CD1c-positive myeloid dendritic cell (primary cell): Measurements from ENCODE around the gene ELOF1.
"Not testable (repeated sequence)": the region's sequence is repeated elsewhere in the genome, so short reads cannot be mapped to it uniquely, and the experiment has no call there.

Experiments
- DNase-seq: peaks from one replicate; pipeline ENCODE4 v3.0.0-alpha.2; 2016; ENCODE audit errors: extremely low spot score

The ELOF1 gene

DNA sequence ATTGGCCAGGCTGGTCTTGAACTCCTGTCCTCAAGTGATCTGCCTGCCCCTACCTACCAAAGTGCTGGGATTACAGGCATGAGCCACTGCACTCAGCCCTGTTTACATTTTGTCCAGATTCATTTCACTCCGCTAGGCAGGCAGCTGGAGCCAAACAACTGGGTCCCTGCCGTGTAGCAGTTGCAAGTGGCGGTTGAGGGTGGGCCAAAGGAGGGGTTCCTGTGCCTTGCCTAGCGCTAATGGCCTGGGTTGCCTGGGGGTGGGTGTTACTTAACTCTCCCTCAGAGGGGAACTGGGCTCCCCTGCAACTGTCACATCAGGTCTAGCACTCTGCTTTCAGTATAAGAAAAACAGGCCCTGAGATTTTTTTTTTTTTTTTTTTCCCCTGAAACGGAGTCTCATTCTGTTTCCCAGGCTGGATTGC, 11.0 kb upstream of the ELOF1 start:
- peak; percentile 63 for DNase-seq

DNA sequence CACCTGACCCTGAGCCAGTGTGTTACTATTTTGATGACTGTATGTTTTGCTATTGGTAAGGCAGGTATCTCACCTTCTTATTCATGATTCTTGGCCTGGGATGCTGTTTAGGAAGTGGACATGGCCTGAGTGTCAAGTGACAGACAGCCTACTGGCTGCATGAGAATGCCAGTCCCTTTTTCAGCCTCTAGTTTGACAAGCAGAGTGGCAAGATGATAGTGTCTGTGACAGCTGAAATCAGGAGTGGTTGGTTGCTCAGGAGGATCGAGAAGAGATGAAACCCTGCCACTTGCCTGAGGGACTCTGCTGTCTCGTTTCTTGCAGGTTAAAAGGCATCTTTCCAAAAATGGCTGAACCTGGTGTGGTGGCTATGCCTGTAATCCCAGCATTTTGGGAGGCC, 7.1 kb upstream of the ELOF1 start:
- DNase-seq = no peak

DNA sequence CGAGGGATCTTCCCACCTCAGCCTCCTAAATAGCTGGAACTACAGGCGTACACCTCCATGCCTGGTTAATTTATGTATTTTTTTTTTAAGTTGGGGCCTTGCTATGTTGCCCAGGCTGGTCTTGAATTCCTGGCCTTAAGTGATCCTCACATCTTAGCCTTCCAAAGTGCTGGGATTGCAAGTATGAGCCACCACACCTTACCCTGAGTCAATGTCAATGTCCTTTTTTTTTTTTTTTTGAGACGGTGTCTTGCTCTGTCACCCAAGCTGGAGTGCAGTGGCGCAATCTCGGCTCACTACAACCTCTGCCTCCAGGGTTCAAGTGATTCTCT, 6.6 kb upstream of the ELOF1 start:
- DNase-seq = not testable (repeated sequence)

DNA sequence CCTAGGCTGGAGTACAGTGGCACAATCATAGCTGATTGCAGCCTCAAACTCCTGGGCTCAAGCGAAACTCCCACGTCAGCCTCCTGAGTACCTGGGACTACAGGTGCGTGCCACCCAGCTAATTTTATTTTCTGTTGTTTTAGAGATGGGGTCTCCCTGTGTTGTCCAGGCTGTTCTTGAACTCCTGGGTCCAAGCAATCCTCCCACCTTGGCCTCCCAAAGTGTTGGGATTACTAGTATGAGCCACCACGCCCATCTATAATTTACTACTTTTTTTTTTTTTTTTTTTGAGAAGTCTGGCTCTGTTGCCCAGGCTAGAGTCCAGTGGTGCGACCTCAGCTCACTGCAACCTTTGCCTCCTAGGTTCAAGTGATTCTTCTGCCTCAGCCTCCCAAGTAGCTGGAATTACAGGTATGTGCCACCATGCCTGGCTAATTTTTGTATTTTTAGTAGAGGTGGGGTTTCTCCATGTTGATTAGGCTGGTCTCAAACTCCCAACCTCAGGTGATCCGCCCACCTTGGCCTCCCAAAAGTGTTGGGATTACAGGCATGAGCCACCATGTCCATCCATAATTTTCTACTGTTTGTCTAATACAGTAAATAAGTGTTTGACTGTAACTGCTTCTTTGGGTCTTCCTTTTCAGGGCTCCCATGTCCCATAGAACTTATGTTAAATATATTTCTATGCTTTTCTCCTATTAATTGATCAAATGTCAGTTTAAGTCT, 5.2 kb upstream of the ELOF1 start:
- not testable (repeated sequence) for DNase-seq

DNA sequence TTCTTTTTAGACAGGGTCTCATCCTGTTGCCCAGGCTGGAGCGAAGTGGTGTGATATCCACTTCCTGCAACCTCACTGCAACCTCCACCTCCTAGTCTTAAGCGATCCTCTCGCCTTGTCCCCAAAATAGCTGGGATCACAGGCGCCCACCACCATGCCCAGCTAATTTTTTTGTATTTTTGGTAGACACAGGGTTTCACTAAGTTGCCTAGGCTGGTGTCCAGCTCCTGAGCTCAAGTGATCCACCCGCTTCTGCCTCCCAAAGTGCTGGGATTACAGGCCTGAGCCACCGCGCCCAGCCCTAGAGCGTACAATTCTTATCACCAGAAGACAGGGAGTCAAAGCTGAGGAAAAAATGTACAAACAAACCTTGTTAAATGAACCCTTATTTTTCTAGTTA, 4.5 kb upstream of the ELOF1 start:
- no peak for DNase-seq

DNA sequence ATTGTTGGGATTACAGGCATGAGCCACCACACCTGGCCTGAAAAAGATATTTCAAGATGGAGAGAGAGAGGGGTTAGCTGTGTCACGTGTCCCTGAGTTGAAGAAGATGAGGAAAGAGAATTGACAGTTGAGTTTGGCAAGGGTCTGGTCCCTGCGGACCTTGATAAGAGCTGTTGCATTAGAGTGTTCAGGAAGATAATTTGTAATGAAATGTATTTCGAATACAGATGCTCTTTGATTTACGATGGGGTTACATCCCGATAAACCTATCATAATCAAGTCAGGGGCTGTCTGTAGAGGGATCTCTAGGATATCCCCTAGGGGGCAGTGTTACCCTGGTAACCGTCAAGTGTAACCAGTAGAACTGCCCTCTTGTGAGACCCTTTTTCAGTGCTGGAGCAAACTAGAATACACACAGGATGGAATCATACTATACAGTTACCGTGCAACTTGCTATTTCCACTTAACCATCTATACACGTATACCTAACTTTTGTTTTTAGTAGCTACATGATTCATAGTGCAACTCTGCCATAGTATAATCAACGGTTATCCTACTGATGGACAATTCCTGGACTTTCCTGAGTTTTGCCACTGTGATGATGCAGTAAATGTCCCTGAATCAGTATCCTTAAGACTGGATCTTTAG, 1.5 kb upstream of the ELOF1 start:
- peak; percentile 85 for DNase-seq

DNA sequence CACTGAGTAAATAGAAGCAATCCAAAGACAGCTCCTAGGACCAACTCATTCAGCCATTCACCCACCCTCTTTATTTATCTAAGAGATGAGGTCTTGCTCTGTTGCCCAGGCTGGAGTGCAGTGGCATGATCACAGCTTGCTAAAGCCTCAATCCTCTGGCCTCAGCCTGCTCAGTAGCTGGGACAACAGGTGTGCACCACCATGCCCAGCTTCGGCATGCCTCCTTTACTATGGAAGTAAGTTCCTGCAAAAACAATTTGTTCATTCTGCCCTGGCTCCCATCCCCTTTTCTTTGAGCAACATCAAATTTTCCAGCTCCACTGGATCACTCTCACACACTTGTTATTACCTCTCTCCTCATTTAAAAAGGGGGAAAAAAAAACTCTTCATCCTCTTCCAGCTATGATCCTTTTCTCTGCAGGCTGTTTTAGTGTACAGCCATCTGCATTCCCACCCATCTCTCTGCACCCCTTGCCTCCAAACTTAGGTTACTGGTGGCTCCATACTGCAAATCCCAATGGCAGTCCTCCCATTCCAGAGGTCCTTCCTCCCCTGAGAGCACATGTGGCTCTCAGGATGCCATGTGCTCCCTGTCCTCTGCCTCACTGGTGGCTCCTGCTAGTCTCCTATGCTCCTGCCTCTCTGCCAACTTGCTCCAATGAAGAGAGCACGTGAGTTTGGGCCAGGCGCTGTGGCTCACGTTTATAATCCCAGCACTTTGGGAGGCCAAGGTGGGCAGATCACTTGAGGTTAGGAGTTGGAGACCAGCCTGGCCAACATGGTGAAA, 2.2 kb downstream of the ELOF1 start:
- DNase-seq = no peak

DNA sequence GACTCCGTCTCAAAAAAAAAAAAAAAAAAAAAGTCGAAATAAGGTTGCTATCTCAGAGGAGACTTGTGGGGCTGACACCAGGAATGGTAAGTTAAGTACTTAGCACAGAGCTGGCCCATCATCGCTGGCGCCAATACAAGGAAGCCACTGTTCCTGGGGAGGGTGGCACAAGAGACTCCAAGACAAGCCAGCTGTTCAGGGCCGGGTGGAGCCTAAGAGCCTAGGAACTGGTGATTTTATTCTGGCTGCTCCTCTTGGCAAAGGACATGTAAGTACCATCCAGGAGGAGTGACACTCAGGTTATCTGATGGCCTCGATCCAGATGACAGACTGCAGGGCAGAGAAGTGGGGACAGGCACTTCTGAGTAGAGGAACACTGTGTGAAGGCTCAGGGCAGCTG, 3.8 kb downstream of the ELOF1 start:
- DNase-seq = no peak

DNA sequence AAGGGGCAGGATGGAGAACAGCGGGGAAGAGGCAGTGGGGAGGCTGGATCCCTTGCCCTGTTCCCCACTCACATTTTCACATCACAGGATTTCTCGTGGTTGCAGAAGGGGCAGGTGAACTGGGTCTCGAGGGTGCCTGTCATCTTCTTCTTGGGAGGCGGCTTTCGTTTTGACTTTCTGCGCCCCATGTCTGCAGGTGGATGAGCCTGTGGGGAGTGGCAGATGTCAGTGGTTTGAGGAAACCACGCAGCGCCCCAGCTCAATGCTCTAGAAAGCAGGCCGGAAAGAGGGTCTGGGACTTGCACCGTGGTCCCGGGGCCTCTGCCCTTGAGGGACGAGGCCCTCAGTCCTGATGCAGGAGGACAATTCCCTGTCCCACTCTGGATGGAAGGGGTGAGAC, 4.9 kb downstream of the ELOF1 start:
- no peak for DNase-seq

DNA sequence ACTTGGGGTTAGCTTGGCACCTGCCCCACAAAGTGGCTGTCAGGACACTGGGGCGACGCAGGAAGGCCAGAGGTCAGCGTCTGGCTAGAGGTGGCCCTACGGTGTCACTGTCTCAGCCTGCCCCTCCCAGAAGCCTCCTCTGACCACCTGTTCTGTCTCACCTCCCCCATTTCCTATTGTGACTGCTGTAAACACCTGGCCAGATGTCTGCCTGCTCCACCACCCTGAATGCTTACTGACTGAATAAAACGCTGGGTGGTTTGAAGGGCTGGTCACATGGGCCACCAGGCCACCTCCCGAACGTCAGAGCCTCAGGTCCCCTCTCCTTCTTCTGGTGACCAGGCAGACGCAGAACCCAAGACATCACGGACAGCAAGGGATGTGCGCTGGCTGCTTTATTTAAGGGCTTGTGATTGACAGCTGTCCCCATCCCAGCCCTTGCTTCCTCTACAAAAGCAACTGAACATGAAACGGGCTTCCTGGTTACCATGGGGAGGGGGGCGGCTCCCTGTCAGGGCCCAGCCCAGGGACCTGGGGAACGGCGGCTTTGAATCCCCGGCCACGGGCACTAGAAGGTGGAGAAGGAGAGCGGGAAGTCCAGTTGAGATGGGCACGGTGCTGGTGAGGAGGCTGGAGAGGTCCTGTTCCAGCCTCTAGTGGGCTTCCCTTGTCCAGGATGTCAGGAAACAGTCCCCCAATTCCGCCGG, 6.2 kb downstream of the ELOF1 start:
- DNase-seq = no peak

DNA sequence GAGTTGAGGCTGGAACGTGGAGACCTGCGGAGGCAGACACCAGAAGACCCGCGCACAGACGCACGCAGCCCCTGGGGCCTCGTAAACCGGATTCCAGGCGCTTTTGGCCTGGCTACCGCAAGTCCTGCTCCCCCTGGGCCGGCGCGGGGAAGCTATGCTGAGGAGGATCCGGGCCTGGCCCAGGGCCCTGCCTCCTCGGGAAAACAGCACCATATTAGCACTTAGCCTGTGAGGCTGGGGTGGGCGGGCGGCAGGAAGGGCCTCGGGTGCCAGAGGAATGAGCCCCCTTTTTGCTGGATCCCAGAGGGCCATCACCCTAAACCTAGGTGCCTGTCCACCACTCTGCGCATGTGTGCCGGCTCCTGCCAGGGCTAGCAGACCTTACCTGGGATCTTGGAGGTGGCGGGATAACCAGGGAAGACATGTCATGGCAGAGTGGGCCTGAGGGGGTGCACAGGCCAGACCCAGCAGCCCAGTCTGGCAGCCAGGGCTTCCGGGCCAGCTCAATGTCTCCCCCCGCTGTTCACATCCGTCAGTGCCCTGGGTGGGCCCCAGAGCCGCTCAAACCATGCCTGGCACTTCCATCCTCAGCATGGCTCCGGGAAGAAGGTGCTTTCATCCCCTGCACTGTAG, 7.3 kb downstream of the ELOF1 start:
- DNase-seq = no peak

DNA sequence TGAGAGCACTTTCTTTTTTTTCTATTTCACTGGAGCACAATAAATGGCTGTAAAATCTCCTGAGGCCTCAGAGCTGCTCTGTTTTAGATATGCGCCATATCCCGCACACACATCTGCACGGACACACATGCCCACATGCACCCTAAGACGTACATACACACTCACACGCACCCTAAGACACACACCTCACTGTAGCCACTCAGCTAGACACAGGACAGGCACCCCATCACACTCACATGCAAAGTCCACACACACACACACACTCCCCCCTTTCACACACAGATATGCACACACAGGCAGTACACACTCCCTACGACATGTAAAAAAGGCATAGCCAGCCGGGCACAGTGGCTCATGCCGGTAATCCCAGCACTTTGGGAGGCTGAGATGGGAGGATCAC, 8.8 kb downstream of the ELOF1 start:
- no peak for DNase-seq

DNA sequence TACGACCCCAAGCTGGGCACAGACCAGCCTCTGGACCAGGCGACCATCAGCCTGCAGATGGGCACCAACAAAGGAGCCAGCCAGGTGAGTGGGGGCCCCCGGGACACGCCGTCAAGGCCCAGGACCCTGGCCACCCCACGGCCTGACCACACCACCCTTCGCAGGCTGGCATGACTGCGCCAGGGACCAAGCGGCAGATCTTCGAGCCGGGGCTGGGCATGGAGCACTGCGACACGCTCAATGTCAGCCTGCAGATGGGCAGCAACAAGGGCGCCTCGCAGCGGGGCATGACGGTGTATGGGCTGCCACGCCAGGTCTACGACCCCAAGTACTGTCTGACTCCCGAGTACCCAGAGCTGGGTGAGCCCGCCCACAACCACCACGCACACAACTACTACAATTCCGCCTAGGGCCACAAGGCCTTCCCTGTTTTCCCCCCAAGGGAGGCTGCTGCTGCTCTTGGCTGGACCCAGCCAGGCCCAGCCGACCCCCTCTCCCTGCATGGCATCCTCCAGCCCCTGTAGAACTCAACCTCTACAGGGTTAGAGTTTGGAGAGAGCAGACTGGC, 9.6 kb downstream of the ELOF1 start:
- DNase-seq = no peak

DNA sequence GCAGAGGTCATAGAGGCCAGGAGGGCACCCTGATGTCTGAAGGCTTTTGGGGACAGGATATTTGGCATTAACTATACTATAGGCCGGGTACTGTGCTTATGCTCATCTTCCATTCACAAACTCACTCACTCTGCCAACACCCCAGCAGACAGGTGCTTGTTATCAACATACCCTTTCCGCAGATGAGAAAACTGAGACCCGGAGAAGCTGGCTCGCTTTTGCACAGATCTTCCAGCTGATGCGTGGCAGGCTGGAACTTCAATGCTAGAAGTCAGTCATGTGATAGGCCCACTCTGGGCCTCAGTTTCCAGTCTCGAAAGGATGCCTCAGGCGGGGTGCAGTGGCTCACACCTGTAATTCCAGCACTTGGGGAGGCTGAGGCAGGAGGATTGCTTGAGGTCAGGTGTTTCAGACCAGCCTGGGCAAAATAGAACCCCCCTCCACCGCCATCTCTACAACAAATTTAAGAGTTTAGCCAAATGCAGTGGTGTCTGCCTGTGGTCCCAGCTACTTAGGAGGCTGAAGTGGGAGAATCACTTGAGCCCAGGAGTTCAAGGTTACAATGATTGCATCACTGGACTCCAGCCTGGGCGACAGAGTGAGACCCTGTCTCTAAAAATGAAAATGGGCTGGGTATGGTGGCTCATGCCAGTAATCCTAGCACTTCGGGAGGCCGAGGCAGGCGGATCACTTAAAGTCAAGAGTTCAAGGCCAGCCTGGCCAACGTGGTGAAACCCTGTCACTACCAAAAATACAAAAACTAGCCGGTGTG, 10.9 kb downstream of the ELOF1 start:
- no peak for DNase-seq

DNA sequence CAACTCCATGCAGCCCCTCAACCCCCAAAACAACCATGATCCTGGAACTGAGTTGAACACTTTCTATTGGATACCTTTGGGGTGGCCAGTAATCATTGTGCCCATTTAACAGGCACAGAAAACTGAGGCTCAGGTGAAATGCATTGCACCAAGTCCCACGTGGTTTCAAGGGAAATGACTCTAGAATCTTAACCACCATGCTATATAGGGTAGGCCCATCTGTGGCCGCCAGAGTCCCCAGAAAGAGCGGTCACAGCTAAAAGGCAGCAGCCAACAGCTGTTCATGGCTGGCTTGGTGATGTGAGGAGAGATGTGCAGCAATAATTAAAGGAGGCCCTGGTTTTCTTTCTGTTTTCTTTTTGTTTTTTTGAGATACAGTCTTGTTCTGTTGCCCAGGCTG, 17.8 kb downstream of the ELOF1 start:
- no peak for DNase-seq

DNA sequence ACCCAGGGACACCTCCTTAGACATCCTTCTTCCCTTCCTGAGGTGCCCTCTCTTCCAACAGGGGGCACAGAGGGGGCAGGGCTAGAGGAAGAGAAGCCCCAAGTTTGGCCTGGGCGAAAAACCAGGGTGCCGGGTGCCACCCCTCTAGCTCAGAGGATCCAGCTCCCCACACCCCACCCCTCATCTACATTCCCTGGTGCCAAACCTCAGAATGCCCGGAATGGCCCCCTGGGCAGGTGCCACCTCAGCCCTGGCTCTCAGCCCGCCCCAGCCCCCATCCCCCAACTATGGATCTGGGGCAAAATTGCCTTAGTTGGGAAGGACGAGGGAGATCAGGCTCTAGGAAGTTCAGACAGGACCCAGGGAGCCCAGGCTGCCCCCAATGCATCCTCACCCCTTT, 18.4 kb downstream of the ELOF1 start:
- no peak for DNase-seq

DNA sequence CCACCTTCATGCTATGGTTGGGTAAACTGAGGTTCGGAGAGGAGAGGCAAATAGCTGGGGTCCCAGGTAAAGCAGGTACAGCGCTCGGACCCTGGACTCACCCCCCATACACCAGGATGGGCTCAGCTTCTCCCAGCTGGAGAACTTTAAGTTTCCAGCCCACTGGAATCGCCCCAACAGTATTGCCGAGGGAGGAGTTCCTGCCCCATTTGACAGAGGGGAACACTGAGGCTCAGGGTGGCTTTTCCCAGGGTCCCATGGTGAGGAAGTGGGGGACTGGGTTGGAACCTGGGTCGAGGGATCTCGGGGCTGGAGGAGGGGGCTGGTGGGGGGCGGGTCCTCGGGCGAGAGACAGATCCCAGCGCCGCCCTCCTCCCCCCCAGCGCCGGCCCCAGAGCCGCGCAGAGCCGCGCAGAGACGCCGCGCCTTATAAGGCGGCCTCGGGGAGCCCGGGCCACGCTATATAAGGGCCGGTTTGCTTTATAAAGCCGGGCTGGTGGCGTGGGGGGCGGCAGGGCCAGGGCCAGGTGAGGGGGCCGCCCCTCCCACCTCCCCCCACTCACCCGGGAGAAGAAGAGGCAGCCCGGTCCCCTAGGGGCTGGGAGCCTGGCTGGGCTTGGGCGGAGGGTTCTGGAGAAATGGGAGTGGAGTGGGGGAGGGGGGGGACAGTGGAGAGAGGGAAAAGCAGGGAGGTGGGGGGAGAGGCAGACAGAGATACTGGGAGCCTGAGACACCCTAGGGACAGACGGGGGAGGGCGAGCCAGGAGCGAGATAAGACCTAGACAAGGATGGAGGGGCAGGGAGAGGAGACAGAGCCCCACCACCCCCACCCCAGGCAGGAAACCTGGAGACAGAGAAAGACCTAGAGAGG, 19.3 kb downstream of the ELOF1 start:
- no peak for DNase-seq

DNA sequence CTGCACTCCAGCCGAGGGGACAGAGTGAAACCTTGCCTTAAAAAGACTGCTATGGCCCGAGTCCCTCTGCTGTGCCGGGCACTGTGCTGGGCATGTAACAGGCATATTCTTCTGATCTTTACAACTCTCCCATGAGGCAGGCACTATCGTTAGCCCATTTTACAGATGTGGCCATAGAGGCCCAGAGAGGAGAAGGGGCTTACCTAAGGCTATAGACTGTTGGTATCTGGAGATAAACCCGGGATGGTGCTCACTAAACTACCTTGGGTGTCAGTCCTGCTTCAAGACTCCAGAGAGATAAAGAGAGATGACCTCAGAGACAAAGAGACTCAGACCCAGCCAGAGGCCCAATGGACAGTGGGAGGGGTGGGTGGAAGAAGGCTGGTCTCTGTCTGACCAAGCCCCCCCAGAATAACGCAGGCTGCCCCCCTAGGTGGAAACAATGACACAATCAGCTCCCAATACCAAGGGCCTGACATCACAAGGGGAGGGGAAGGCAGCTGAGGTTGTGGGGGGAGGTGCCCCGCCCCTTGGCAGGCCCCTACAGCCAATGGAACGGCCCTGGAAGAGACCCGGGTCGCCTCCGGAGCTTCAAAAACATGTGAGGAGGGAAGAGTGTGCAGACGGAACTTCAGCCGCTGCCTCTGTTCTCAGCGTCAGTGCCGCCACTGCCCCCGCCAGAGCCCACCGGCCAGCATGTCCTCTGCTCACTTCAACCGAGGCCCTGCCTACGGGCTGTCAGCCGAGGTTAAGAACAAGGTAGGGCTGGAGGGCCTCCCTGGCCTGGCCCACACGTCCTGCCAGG, 20.6 kb downstream of the ELOF1 start, which contains the start of gene CNN1:
Gene CNN1 (plus strand): TSS at position 620 of the 805 bp plus-strand sequence. CDS start 77 bp downstream, at position 697.
- DNase-seq = no peak
